Neural cell (in vitro differentiated cells): ENCODE measurements around the gene TNFRSF17.

Experiments
- EP300 ChIP-seq: fragments of 450-650 bp; conservative IDR thresholded peaks from 2 replicates; pipeline ENCODE4 v1.6.1; 2014; ENCODE audit warnings: antibody characterized with exemption, mild to moderate bottlenecking, moderate library complexity; ENCODE audit not compliant: poor library complexity, severe bottlenecking
- POLR2AphosphoS5 ChIP-seq: IDR thresholded peaks from 2 replicates; pipeline ENCODE4 v1.6.1; 2012
- RAD21 ChIP-seq: fragments of 450-650 bp; conservative IDR thresholded peaks from 2 replicates; pipeline ENCODE4 v1.6.1; 2014; ENCODE audit warnings: antibody characterized with exemption, mild to moderate bottlenecking, moderate library complexity
- SMC3 ChIP-seq: fragments of 450-650 bp; conservative IDR thresholded peaks from 2 replicates; pipeline ENCODE4 v1.6.1; 2014; ENCODE audit warnings: antibody characterized with exemption, mild to moderate bottlenecking, moderate library complexity; ENCODE audit not compliant: poor library complexity
- TAF1 ChIP-seq: IDR thresholded peaks from 2 replicates; pipeline ENCODE4 v1.6.1; 2012; ENCODE audit warnings: low read depth
- TF ChIP-seq, protein P1 (sequence below): fragments of 450-650 bp; IDR thresholded peaks from 2 replicates; pipeline ENCODE4 v1.5.1; 2014; ENCODE audit warnings: antibody characterized with exemption, mild to moderate bottlenecking, moderate library complexity; ENCODE audit not compliant: poor library complexity, severe bottlenecking
- TF ChIP-seq, protein P2 (sequence below): IDR thresholded peaks from 2 replicates; pipeline ENCODE4 v1.6.1; 2012; ENCODE audit warnings: borderline replicate concordance

DNA sequence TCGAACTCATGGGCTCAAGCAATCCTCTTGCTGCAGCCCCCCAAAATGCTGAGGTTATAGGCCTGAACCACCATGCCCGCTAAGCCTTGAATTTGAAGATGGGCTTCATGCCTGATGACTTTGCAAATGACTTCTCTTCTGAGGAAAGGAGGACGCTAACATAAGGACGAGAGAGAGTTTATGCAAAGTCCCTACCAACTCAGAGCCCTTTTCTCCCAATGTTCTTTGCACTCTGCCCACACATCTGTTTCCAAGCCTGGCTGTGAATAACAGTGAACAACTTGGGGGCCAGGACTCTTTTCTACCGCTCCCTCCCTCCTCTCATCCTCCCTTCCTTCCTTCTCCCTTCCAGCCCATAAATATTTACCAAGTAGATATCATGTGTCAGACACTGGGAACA is 14.6 kb upstream of the TNFRSF17 start:
- TF ChIP-seq, protein P1, sequence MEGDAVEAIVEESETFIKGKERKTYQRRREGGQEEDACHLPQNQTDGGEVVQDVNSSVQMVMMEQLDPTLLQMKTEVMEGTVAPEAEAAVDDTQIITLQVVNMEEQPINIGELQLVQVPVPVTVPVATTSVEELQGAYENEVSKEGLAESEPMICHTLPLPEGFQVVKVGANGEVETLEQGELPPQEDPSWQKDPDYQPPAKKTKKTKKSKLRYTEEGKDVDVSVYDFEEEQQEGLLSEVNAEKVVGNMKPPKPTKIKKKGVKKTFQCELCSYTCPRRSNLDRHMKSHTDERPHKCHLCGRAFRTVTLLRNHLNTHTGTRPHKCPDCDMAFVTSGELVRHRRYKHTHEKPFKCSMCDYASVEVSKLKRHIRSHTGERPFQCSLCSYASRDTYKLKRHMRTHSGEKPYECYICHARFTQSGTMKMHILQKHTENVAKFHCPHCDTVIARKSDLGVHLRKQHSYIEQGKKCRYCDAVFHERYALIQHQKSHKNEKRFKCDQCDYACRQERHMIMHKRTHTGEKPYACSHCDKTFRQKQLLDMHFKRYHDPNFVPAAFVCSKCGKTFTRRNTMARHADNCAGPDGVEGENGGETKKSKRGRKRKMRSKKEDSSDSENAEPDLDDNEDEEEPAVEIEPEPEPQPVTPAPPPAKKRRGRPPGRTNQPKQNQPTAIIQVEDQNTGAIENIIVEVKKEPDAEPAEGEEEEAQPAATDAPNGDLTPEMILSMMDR = no peak
- TF ChIP-seq, protein P2, sequence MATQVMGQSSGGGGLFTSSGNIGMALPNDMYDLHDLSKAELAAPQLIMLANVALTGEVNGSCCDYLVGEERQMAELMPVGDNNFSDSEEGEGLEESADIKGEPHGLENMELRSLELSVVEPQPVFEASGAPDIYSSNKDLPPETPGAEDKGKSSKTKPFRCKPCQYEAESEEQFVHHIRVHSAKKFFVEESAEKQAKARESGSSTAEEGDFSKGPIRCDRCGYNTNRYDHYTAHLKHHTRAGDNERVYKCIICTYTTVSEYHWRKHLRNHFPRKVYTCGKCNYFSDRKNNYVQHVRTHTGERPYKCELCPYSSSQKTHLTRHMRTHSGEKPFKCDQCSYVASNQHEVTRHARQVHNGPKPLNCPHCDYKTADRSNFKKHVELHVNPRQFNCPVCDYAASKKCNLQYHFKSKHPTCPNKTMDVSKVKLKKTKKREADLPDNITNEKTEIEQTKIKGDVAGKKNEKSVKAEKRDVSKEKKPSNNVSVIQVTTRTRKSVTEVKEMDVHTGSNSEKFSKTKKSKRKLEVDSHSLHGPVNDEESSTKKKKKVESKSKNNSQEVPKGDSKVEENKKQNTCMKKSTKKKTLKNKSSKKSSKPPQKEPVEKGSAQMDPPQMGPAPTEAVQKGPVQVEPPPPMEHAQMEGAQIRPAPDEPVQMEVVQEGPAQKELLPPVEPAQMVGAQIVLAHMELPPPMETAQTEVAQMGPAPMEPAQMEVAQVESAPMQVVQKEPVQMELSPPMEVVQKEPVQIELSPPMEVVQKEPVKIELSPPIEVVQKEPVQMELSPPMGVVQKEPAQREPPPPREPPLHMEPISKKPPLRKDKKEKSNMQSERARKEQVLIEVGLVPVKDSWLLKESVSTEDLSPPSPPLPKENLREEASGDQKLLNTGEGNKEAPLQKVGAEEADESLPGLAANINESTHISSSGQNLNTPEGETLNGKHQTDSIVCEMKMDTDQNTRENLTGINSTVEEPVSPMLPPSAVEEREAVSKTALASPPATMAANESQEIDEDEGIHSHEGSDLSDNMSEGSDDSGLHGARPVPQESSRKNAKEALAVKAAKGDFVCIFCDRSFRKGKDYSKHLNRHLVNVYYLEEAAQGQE = no peak
- TF ChIP-seq TAF1 (no peak), RAD21 (no peak), POLR2AphosphoS5 (no peak), SMC3 (no peak), EP300 (no peak)
